ENCODE data around the gene ERFE.
A peak's percentile ranks its signal among the peaks of the same experiment; 100 is the strongest.
"Not testable (repeated sequence)": the region's sequence is repeated elsewhere in the genome, so short reads cannot be mapped to it uniquely, and the experiment has no call there.

The ERFE gene

GRCh38 chr2:238158509-238159070 lies at the start of gene ERFE:
ERFE (plus strand) TSS chr2:238158970; CDS start chr2:238159008, 38 bp downstream.
- ATAC-seq (peak; percentile 60), DNase-seq (peak; percentile 70)
- Mint-ChIP-seq H3K27me3 (peaks cover 20% of the 10 kb centered on the region), H3K27ac (no peak within 1 kb of the TSS), H3K36me3 (ENCODE audit: low read depth) (no peaks in the 10 kb centered on the region), H3K9me3 (no peaks in the 10 kb centered on the region), H3K4me1 (peaks cover 5% of the 10 kb centered on the region), H3K4me3 (peak within 1 kb of the TSS; percentile 43)

- H3K4me1 Mint-ChIP-seq, result peaks cover 1% of the 10 kb centered on the region
- ATAC-seq, result no peak
- peaks cover 11% of the 10 kb centered on the region for H3K9me3 Mint-ChIP-seq
- DNase-seq, result no peak
- no peak overlapping the region for H3K27ac Mint-ChIP-seq
- no peak overlapping the region for H3K4me3 Mint-ChIP-seq
- peaks cover 7% of the 10 kb centered on the region for H3K27me3 Mint-ChIP-seq
- no peaks in the 10 kb centered on the region for H3K36me3 Mint-ChIP-seq (ENCODE audit: low read depth)
Observed at GRCh38 chr2:238113611-238114010, 45.2 kb upstream of the ERFE start.

- Mint-ChIP-seq H3K4me3 (no peak overlapping the region), H3K9me3 (peaks cover 11% of the 10 kb centered on the region), H3K27ac (no peak overlapping the region), H3K4me1 (peaks cover 1% of the 10 kb centered on the region), H3K36me3 (ENCODE audit: low read depth) (no peaks in the 10 kb centered on the region), H3K27me3 (peaks cover 7% of the 10 kb centered on the region)
- ATAC-seq (no peak), DNase-seq (no peak)
Observed at GRCh38 chr2:238114331-238114841, 44.4 kb upstream of the ERFE start.

- H3K4me1 Mint-ChIP-seq, result no peaks in the 10 kb centered on the region
- H3K9me3 Mint-ChIP-seq, result peaks cover 11% of the 10 kb centered on the region
- no peak for ATAC-seq
- no peak overlapping the region for H3K27ac Mint-ChIP-seq
- no peak for DNase-seq
- H3K36me3 Mint-ChIP-seq (ENCODE audit: low read depth), result no peaks in the 10 kb centered on the region
- peaks cover 7% of the 10 kb centered on the region for H3K27me3 Mint-ChIP-seq
- H3K4me3 Mint-ChIP-seq, result no peak overlapping the region
Observed at GRCh38 chr2:238114851-238115660, 43.7 kb upstream of the ERFE start.

- H3K4me1 Mint-ChIP-seq; H3K36me3 Mint-ChIP-seq (ENCODE audit: low read depth); H3K27ac Mint-ChIP-seq; H3K4me3 Mint-ChIP-seq; H3K27me3 Mint-ChIP-seq; ATAC-seq; DNase-seq: not testable (repeated sequence)
- peaks cover 11% of the 10 kb centered on the region for H3K9me3 Mint-ChIP-seq
Observed at GRCh38 chr2:238115709-238116108, 43.1 kb upstream of the ERFE start.

- H3K9me3 Mint-ChIP-seq, result peaks cover 11% of the 10 kb centered on the region
- H3K4me3 Mint-ChIP-seq, result no peak overlapping the region
- H3K4me1 Mint-ChIP-seq, result no peaks in the 10 kb centered on the region
- H3K27me3 Mint-ChIP-seq, result peaks cover 7% of the 10 kb centered on the region
- ATAC-seq, result no peak
- no peaks in the 10 kb centered on the region for H3K36me3 Mint-ChIP-seq (ENCODE audit: low read depth)
- H3K27ac Mint-ChIP-seq, result no peak overlapping the region
- DNase-seq, result no peak
Observed at GRCh38 chr2:238116298-238117198, 42.2 kb upstream of the ERFE start.

- Mint-ChIP-seq H3K9me3 (peaks cover 11% of the 10 kb centered on the region), H3K27me3 (peaks cover 7% of the 10 kb centered on the region), H3K27ac (no peak overlapping the region), H3K4me1 (no peaks in the 10 kb centered on the region), H3K36me3 (ENCODE audit: low read depth) (no peaks in the 10 kb centered on the region), H3K4me3 (no peak overlapping the region)
- ATAC-seq, result no peak
- DNase-seq, result no peak
Observed at GRCh38 chr2:238117199-238118154, 41.3 kb upstream of the ERFE start.

- peaks cover 7% of the 10 kb centered on the region for H3K27me3 Mint-ChIP-seq
- H3K4me1 Mint-ChIP-seq, result no peaks in the 10 kb centered on the region
- DNase-seq (no peak), ATAC-seq (no peak)
- H3K9me3 Mint-ChIP-seq, result no peaks in the 10 kb centered on the region
- no peak overlapping the region for H3K4me3 Mint-ChIP-seq
- H3K27ac Mint-ChIP-seq, result no peak overlapping the region
- no peaks in the 10 kb centered on the region for H3K36me3 Mint-ChIP-seq (ENCODE audit: low read depth)
Observed at GRCh38 chr2:238119756-238120462, 38.9 kb upstream of the ERFE start.

- no peak for ATAC-seq
Observed at GRCh38 chr2:238120463-238121298, 38.1 kb upstream of the ERFE start.

GRCh38 chr2:238121511-238122286 lies 37.1 kb upstream of the ERFE start:
- no peak for DNase-seq
- Mint-ChIP-seq H3K4me3 (no peak overlapping the region), H3K27ac (no peak overlapping the region), H3K36me3 (ENCODE audit: low read depth) (no peaks in the 10 kb centered on the region), H3K9me3 (no peaks in the 10 kb centered on the region), H3K4me1 (no peaks in the 10 kb centered on the region), H3K27me3 (peaks cover 7% of the 10 kb centered on the region)
- ATAC-seq, result no peak

More at GRCh38 chr2:238120463-238121298, 38.1 kb upstream of the ERFE start:
- H3K27ac Mint-ChIP-seq, result no peak overlapping the region
- H3K36me3 Mint-ChIP-seq (ENCODE audit: low read depth), result no peaks in the 10 kb centered on the region
- H3K4me3 Mint-ChIP-seq, result no peak overlapping the region
- H3K27me3 Mint-ChIP-seq, result peaks cover 7% of the 10 kb centered on the region
- no peaks in the 10 kb centered on the region for H3K4me1 Mint-ChIP-seq
- no peaks in the 10 kb centered on the region for H3K9me3 Mint-ChIP-seq
- DNase-seq, result no peak

GRCh38 chr2:238122287-238123217 lies 36.2 kb upstream of the ERFE start:
- H3K27ac Mint-ChIP-seq, result no peak overlapping the region
- H3K9me3 Mint-ChIP-seq, result no peaks in the 10 kb centered on the region
- no peak for DNase-seq
- H3K4me3 Mint-ChIP-seq, result no peak overlapping the region
- no peaks in the 10 kb centered on the region for H3K36me3 Mint-ChIP-seq (ENCODE audit: low read depth)
- ATAC-seq, result no peak
- H3K27me3 Mint-ChIP-seq, result peaks cover 4% of the 10 kb centered on the region
- H3K4me1 Mint-ChIP-seq, result no peaks in the 10 kb centered on the region
